Astrocyte (in vitro differentiated cells and primary cell): ENCODE data around the gene COPS7A. TPM values are rescaled to one million over a fixed set of nuclear protein-coding genes. Genes with fewer than 3 reads are reported as not detected.

ENCODE experiments used
- DNase-seq: peaks from one replicate; pipeline ENCODE4 v3.0.0-alpha.2; 2010; ENCODE audit warnings: low read depth
- FAIRE-seq: peaks from 2 replicates; lab custom pipeline; 2011; peaks lifted over from hg19 to GRCh38; lab: Jason Lieb, UNC
- H2AFZ ChIP-seq: 2 replicates; pipeline ENCODE4 v1.6.0; 2012; ENCODE audit warnings: low read depth, low read length, inconsistent platforms
- H3K27ac ChIP-seq: 2 replicates; pipeline ENCODE4 v1.5.1; 2011; ENCODE audit warnings: low read depth, low read length, inconsistent platforms
- H3K27me3 ChIP-seq: 2 replicates; pipeline ENCODE4 v1.6.0; 2011; ENCODE audit warnings: low read length, inconsistent platforms; ENCODE audit not compliant: insufficient read depth
- H3K36me3 ChIP-seq: 2 replicates; pipeline ENCODE4 v1.5.1; 2011; ENCODE audit warnings: low read length, inconsistent platforms; ENCODE audit not compliant: insufficient read depth
- H3K4me1 ChIP-seq: 2 replicates; pipeline ENCODE4 v1.5.1; 2011; ENCODE audit warnings: low read length, inconsistent platforms; ENCODE audit not compliant: insufficient read depth
- H3K4me2 ChIP-seq: 2 replicates; pipeline ENCODE4 v1.6.0; 2012; ENCODE audit warnings: low read length, inconsistent platforms
- H3K4me3 ChIP-seq: 2 replicates; pipeline ENCODE4 v1.5.1; 2011; ENCODE audit warnings: low read depth, mild to moderate bottlenecking, low read length, inconsistent platforms; ENCODE audit not compliant: insufficient read depth
- H3K79me2 ChIP-seq: 2 replicates; pipeline ENCODE4 v1.6.0; 2012; ENCODE audit warnings: mild to moderate bottlenecking, low read length, inconsistent platforms; ENCODE audit not compliant: insufficient read depth
- H3K9ac ChIP-seq: 2 replicates; pipeline ENCODE4 v1.6.0; 2012; ENCODE audit warnings: mild to moderate bottlenecking, low read length, inconsistent platforms
- H3K9me3 ChIP-seq: 2 replicates; pipeline ENCODE4 v1.5.1; 2012; ENCODE audit warnings: low read depth, mild to moderate bottlenecking, low read length, inconsistent platforms; ENCODE audit not compliant: insufficient read depth
- H4K20me1 ChIP-seq: 2 replicates; pipeline ENCODE4 v1.6.0; 2012; ENCODE audit warnings: low read length, inconsistent platforms; ENCODE audit not compliant: insufficient read depth
- H3K27ac Mint-ChIP-seq: one replicate; pipeline ENCODE4 v1.8.0; 2021; ENCODE audit warnings: mild to moderate bottlenecking, mixed read lengths; ENCODE audit not compliant: unreplicated experiment
- H3K27me3 Mint-ChIP-seq: one replicate; pipeline ENCODE4 v1.8.0; 2021; ENCODE audit warnings: low read depth, mixed read lengths; ENCODE audit not compliant: unreplicated experiment
- H3K36me3 Mint-ChIP-seq: one replicate; pipeline ENCODE4 v1.8.0; 2021; ENCODE audit warnings: low read depth, mixed read lengths; ENCODE audit not compliant: unreplicated experiment
- H3K4me1 Mint-ChIP-seq: one replicate; pipeline ENCODE4 v1.8.0; 2021; ENCODE audit warnings: low read depth, mixed read lengths; ENCODE audit not compliant: unreplicated experiment
- H3K4me3 Mint-ChIP-seq: one replicate; pipeline ENCODE4 v1.8.0; 2021; ENCODE audit warnings: mild to moderate bottlenecking, moderate library complexity, mixed read lengths; ENCODE audit not compliant: unreplicated experiment
- H3K9me3 Mint-ChIP-seq: one replicate; pipeline ENCODE4 v1.8.0; 2021; ENCODE audit warnings: mild to moderate bottlenecking, mixed read lengths; ENCODE audit not compliant: unreplicated experiment
- EZH2 ChIP-seq: IDR thresholded peaks from 2 replicates; pipeline ENCODE4 v1.6.1; 2012; ENCODE audit warnings: mild to moderate bottlenecking, low read length, inconsistent platforms; ENCODE audit not compliant: insufficient read depth
- total RNA-seq: library from RNA; stranded (reverse); gene quantifications from 2 replicates; pipeline ENCODE4 v1.2.1, GENCODE V29; 2021
- TF ChIP-seq, protein P1 (sequence below): IDR thresholded peaks from 2 replicates; pipeline ENCODE4 v1.5.1; 2011; ENCODE audit warnings: low read depth, mild to moderate bottlenecking, inconsistent platforms, low read length, moderate library complexity; ENCODE audit not compliant: insufficient read depth

The COPS7A gene
- total RNA-seq, 1 donor from 2014 or later, result 47.3 TPM

GRCh38 chr12:6699259-6699988, 24.4 kb upstream of the COPS7A start:
- FAIRE-seq, result no peak
- peak overlapping the region; percentile 86 for H3K4me2 ChIP-seq
- peak overlapping the region; percentile 70 for H3K27ac Mint-ChIP-seq

GRCh38 chr12:6699989-6700645, 23.7 kb upstream of the COPS7A start:
- Mint-ChIP-seq H3K27me3 (peaks cover 38% of the 10 kb centered on the region), H3K36me3 (no peaks in the 10 kb centered on the region), H3K4me1 (peaks cover 20% of the 10 kb centered on the region), H3K4me3 (peak overlapping the region; percentile 84), H3K9me3 (no peaks in the 10 kb centered on the region), H3K27ac (no peak overlapping the region)
- H3K79me2 ChIP-seq, result no peaks in the 10 kb centered on the region
- FAIRE-seq, result no peak
- TF ChIP-seq, protein P1, sequence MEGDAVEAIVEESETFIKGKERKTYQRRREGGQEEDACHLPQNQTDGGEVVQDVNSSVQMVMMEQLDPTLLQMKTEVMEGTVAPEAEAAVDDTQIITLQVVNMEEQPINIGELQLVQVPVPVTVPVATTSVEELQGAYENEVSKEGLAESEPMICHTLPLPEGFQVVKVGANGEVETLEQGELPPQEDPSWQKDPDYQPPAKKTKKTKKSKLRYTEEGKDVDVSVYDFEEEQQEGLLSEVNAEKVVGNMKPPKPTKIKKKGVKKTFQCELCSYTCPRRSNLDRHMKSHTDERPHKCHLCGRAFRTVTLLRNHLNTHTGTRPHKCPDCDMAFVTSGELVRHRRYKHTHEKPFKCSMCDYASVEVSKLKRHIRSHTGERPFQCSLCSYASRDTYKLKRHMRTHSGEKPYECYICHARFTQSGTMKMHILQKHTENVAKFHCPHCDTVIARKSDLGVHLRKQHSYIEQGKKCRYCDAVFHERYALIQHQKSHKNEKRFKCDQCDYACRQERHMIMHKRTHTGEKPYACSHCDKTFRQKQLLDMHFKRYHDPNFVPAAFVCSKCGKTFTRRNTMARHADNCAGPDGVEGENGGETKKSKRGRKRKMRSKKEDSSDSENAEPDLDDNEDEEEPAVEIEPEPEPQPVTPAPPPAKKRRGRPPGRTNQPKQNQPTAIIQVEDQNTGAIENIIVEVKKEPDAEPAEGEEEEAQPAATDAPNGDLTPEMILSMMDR, result no peak
- no peak for TF ChIP-seq EZH2
- H2AFZ ChIP-seq, result peak overlapping the region; percentile 77
- H3K27ac ChIP-seq, result no peak overlapping the region
- H4K20me1 ChIP-seq, result no peaks in the 10 kb centered on the region
- peak overlapping the region; percentile 86 for H3K4me2 ChIP-seq
- H3K27me3 ChIP-seq, result peaks cover 28% of the 10 kb centered on the region
- peak overlapping the region; percentile 67 for H3K9ac ChIP-seq
- H3K36me3 ChIP-seq, result no peaks in the 10 kb centered on the region
- no peak for DNase-seq
- H3K9me3 ChIP-seq, result no peaks in the 10 kb centered on the region
- peak overlapping the region; percentile 57 for H3K4me3 ChIP-seq
- peaks cover 5% of the 10 kb centered on the region for H3K4me1 ChIP-seq

More at GRCh38 chr12:6699259-6699988, 24.4 kb upstream of the COPS7A start:
- Mint-ChIP-seq H3K4me3 (peak overlapping the region; percentile 84), H3K9me3 (no peaks in the 10 kb centered on the region), H3K27me3 (peaks cover 34% of the 10 kb centered on the region), H3K36me3 (no peaks in the 10 kb centered on the region), H3K4me1 (peaks cover 20% of the 10 kb centered on the region)
- Histone ChIP-seq H3K36me3 (no peaks in the 10 kb centered on the region), H3K4me1 (peaks cover 5% of the 10 kb centered on the region), H3K27ac (no peak overlapping the region), H2AFZ (peak overlapping the region; percentile 77), H3K4me3 (peak overlapping the region; percentile 57), H3K79me2 (no peaks in the 10 kb centered on the region), H3K27me3 (peaks cover 26% of the 10 kb centered on the region), H3K9ac (peak overlapping the region; percentile 67), H4K20me1 (no peaks in the 10 kb centered on the region), H3K9me3 (no peaks in the 10 kb centered on the region)
- peak; percentile 35 for TF ChIP-seq EZH2
- TF ChIP-seq, protein P1, result no peak
- DNase-seq, result no peak
